ENCODE data around the gene KCND3.

GRCh38 chr1:111805251-111805650, 184.2 kb downstream of the KCND3 start:
- TF ChIP-seq CTCF (IDR thresholded peaks at IDR 0.05) (no peak), EZH2phosphoT487 (IDR thresholded peaks at IDR 0.05) (no peak), EZH2 (IDR thresholded peaks at IDR 0.05) (no peak)

Data from neural progenitor cell (in vitro differentiated cells).